NOMO-1 treated with DMSO at 0.1 percent for 48 hours (cell line): ENCODE measurements around the gene NUDT2.

ENCODE experiments used
- DNase-seq: peaks from one replicate; lab custom pipeline; 2025; ENCODE audit not compliant: unreplicated experiment; lab: John Stamatoyannopoulos, UW

The NUDT2 gene

DNA sequence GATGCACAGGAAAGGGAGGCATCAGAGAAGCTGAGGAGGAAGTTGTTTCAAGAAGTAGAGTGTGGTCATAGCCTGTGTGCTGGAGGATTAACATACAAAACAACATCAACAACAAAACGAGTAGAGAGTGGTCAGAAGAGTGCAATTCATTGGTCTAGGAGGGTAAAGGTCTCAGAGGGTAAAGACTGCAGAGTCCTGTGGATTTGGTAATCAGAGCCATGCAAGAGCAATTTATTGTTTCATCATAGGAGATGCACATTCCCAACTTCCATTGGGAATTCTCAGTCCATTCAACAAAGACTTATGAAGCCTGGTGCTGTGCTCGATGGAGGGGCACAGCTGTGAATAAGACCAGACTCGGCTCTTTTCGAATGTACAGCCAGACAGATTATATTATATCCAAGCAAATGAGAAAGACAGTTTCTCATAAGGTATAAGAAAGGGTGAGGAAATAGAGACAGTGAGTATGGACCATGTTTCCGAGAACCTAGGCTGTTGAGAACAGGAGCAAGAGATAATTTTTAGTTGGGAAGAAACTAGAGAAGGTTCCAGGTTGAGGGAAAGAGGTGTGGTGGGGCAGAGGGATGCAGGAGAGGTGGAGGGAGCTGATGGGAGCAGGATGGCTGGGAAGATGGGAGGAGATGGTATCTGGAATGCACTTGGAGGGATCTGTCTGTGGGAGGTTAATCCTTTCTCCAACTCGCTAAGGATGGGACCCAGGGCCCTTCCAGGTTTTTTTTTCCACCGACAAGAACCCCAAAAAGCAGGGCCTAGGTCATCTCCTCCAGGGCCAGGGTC, 55.2 kb downstream of the NUDT2 start:
- DNase-seq, result peak; percentile 9

DNA sequence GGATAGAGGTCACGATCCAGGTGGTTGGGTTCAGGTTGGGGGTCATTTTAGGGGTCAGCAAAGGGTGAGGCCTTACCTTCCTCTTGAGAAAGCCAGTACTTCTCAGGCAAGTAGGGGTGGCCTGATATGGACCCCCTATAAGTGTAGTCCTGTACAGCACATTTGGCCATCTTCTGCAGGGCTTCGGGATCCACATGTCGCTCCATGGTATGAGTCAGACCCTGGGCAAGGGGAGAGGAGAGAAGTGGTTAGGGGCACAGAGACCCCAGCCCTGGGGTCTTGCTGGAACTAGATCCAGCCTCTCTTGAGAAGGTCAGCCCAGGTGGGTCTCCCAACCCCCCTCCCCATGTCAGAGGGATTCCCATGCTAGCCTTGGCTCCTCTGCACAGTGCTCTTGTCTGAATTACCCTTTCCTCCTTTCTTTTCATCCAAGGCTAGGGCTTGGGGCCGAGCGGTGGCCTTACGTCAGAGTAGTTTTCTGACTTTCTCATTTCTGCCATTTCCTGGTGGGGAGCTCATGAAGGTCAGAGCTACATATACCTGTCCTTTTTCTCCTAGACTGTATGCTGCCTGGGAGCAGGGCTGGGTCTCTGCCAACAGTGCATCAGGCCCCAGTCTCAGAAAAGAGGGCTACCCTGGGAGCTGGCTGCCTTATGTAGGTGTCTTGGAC, 56.3 kb downstream of the NUDT2 start:
- DNase-seq, result no peak

DNA sequence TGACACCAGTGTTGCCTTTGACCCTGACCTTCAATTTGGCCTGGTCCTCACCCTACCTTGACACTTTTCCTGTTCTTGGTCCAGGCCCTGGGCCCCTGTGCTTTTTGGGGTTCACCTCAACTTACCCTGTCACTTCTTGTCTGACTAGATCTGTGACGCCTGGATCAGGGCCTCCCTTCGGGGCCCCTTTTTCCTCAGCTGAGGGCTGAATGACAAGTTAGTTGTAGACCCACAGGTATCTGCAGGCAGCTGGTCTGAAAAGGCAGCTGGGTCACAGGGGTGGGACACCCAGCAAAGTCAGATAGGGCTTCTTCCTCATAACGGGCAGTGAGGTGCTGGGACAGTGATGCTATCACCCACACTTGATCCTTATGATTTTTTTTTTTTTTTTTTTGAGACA, 57.3 kb downstream of the NUDT2 start:
- DNase-seq, result no peak

DNA sequence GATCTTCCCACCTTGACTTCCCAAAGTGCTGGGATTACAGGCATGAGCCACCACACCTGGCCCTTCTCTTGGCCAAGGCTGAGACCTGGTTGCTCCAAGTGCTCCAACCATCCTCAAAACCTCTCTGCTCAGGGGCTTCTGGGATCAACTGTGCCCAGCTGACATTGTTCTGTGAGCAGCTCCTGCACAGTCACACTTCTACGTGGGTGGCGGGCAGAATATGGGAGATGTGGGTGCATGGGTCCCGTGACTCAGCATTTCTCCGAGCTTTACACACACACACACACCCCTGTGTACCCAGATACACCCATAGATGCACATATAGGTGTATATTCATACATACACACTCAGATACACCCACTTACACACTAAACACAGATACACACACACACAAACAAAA, 57.9 kb downstream of the NUDT2 start:
- DNase-seq, result no peak

DNA sequence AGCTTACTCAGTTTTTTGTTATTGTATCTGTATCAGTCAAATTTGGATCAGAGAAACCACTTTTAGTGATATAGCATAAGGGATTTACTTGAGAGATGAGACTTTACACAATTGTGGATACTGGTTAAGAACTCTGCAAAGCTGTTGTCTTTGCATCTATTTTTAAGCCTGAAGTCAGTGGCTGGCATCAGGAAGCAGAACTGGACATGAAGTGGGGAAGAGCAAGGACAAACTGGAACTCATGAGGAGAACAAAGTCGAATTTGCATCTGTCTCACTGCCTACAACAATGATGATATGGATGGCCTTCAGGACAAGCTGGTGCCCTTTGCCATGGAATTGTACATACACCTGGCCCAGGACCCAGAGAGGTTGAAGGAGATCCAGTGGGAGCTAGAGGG, 63.1 kb downstream of the NUDT2 start:
- no peak for DNase-seq
